Stimulated activated CD8-positive, alpha-beta memory T cell treated with anti-CD3 and anti-CD28 coated beads, Interleukin-12 subunit alpha, Interleukin-12 subunit beta, amount 100 ng/mL, for 4 hours (primary cell): ENCODE results near the gene SUN3.
A peak's percentile ranks its signal among the peaks of the same experiment; 100 is the strongest.

Experiments
- DNase-seq: peaks from one replicate; pipeline ENCODE4 v3.0.0-alpha.2; 2020; ENCODE audit warnings: low read depth

Gene SUN3

GRCh38 chr7:47973739-47974138 lies 55.2 kb downstream of the SUN3 start:
- no peak for DNase-seq

- DNase-seq: no peak
Observed at GRCh38 chr7:47970761-47971160, 58.1 kb downstream of the SUN3 start.

GRCh38 chr7:47968847-47969774 lies 59.8 kb downstream of the SUN3 start:
- DNase-seq: no peak

GRCh38 chr7:47967708-47968107 lies 61.2 kb downstream of the SUN3 start:
- DNase-seq: no peak

GRCh38 chr7:47967123-47967522 lies 61.8 kb downstream of the SUN3 start:
- DNase-seq: no peak

GRCh38 chr7:47965456-47965855 lies 63.5 kb downstream of the SUN3 start:
- no peak for DNase-seq

- no peak for DNase-seq
Observed at GRCh38 chr7:47962262-47962661, 66.6 kb downstream of the SUN3 start.

- DNase-seq: no peak
Observed at GRCh38 chr7:47957156-47957555, 71.8 kb downstream of the SUN3 start.

GRCh38 chr7:47956220-47956619 lies 72.7 kb downstream of the SUN3 start:
- no peak for DNase-seq

GRCh38 chr7:47954231-47954911 lies 74.5 kb downstream of the SUN3 start:
- DNase-seq: no peak

- DNase-seq: no peak
Observed at GRCh38 chr7:47953822-47954221, 75.1 kb downstream of the SUN3 start.

GRCh38 chr7:47952224-47952623 lies 76.7 kb downstream of the SUN3 start:
- DNase-seq: no peak

- no peak for DNase-seq
Observed at GRCh38 chr7:47951374-47951773, 77.5 kb downstream of the SUN3 start.

GRCh38 chr7:47950714-47951113 lies 78.2 kb downstream of the SUN3 start:
- DNase-seq: no peak

- DNase-seq: no peak
Observed at GRCh38 chr7:47949703-47950102, 79.2 kb downstream of the SUN3 start.

GRCh38 chr7:47948141-47948790 lies 80.6 kb downstream of the SUN3 start, which contains the start of gene PKD1L1:
TSS of gene PKD1L1 (minus strand) at chr7:47948466. CDS start at chr7:47948440, 26 bp downstream.
- DNase-seq: no peak

- DNase-seq: no peak
Observed at GRCh38 chr7:47947355-47947749, 81.6 kb downstream of the SUN3 start.

- DNase-seq: no peak
Observed at GRCh38 chr7:47946581-47947354, 82.1 kb downstream of the SUN3 start.

GRCh38 chr7:47945261-47946015 lies 83.5 kb downstream of the SUN3 start:
- peak; percentile 44 for DNase-seq

GRCh38 chr7:47944536-47945260 lies 84.2 kb downstream of the SUN3 start:
- no peak for DNase-seq
